AG09319 (cell line): ENCODE data around the gene AP3D1.

Experiments
- DNase-seq: peaks from one replicate; pipeline ENCODE4 v3.0.0-alpha.2; 2010; ENCODE audit warnings: low read depth; ENCODE audit errors: extremely low read depth
- TF ChIP-seq, protein P1 (sequence below): IDR thresholded peaks from 2 replicates; pipeline ENCODE4 v1.5.1; 2011; ENCODE audit warnings: low read depth, mild to moderate bottlenecking, inconsistent platforms, low read length, moderate library complexity

The AP3D1 gene

DNA sequence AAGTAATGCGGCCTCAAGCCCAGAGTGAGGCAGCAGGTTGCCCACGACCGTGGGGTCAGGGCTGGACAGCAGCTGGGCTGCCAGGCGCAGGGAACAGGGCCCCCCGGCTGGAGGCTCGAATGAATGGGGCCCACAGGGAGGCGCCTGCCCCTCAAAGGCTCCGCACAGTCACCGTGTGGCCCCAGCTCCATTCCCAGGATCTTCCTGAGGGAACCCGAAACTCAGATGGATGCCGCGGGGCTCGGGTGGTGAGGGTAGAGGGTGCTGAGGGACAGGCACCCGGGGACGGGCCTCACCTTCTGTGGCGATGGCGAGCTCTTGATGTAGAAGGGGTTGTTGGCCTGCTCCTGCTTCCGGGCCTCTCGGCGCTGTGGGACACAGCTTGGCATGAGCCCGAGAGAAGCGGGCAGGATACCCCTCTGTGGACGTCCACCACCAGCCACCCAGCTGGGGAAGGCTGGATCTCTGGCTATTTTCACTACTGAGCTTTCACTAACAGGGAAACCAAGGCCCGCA is 35.4 kb downstream of the AP3D1 start:
- DNase-seq = no peak
- TF ChIP-seq, protein P1, sequence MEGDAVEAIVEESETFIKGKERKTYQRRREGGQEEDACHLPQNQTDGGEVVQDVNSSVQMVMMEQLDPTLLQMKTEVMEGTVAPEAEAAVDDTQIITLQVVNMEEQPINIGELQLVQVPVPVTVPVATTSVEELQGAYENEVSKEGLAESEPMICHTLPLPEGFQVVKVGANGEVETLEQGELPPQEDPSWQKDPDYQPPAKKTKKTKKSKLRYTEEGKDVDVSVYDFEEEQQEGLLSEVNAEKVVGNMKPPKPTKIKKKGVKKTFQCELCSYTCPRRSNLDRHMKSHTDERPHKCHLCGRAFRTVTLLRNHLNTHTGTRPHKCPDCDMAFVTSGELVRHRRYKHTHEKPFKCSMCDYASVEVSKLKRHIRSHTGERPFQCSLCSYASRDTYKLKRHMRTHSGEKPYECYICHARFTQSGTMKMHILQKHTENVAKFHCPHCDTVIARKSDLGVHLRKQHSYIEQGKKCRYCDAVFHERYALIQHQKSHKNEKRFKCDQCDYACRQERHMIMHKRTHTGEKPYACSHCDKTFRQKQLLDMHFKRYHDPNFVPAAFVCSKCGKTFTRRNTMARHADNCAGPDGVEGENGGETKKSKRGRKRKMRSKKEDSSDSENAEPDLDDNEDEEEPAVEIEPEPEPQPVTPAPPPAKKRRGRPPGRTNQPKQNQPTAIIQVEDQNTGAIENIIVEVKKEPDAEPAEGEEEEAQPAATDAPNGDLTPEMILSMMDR = no peak

GRCh38 chr19:2115324-2115723 is 36.0 kb downstream of the AP3D1 start:
- DNase-seq = no peak
- TF ChIP-seq, protein P1 = no peak

GRCh38 chr19:2114821-2115220 is 36.5 kb downstream of the AP3D1 start:
- TF ChIP-seq, protein P1 = no peak

GRCh38 chr19:2114218-2114617 is 37.1 kb downstream of the AP3D1 start:
- TF ChIP-seq, protein P1 = no peak
- DNase-seq = no peak

More at GRCh38 chr19:2114821-2115220, 36.5 kb downstream of the AP3D1 start:
- no peak for DNase-seq

GRCh38 chr19:2113439-2114211 is 37.7 kb downstream of the AP3D1 start:
- DNase-seq = no peak
- TF ChIP-seq, protein P1 = no peak

- no peak for DNase-seq
- TF ChIP-seq, protein P1 = no peak
These were observed 38.6 kb downstream of the AP3D1 start for GRCh38 chr19:2112516-2113320.

GRCh38 chr19:2111886-2112285 is 39.5 kb downstream of the AP3D1 start:
- TF ChIP-seq, protein P1 = no peak
- DNase-seq = no peak
